GM19099 (cell line): ENCODE results near the gene PSMC3.

Experiments used
- POLR2A ChIP-seq: IDR thresholded peaks from 3 replicates; pipeline ENCODE4 v1.6.1; 2011; ENCODE audit warnings: low read depth; ENCODE audit not compliant: insufficient read length; ENCODE audit errors: extremely low read depth

PSMC3 gene

DNA sequence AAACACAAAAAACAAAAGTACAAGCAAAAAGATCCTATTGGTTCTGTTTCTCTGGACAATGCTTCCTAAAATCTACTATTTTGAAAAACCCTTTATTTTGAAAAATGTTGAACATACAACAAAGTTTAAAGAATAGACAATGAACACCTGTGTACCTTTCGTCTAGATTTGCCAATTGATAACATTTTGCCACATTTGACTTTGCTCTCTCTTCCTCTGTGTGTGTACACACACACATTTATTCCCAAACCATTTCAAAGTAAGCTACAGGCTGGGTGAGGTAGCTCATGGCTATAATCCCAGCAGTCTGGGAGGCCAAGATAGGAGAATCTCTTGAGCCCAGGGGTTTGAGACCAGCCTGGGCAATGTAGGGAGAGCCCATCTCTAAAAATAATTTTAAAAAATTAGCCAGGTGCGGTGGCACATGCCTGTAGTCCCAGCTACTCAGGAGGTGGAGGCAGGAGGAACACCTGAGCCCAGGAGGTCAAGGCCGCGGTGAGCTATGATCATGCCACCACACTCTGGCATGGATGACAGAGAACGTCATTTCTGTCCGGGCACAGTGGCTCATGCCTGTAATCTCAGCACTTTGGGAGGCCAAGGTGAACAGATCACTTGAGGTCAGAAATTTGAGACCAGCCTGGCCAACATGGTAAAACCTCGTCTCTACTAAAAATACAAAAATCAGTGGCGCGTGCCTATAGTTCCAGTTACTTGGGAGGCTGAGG is 5.3 kb upstream of the PSMC3 start:
- no peak for TF ChIP-seq POLR2A

DNA sequence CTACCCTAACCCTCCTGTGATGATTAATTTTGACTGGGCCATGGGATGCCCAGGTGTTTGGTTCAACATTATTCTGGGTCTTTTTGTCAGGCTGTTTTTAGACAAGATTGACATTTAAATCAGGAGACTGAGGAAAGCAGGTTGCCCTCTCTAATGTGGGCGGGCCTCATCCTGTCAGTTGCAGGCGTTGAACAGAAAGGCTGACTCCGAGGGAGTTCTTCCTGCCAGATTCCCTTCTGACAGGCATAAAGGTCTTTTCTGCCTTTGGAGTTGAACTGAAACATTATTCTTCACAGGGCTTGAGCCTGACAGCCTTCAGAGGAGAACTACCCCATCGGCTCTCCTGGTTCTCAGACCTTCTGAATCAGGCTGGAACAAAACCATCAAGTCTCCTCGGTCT is 4.3 kb upstream of the PSMC3 start:
- no peak for TF ChIP-seq POLR2A

DNA sequence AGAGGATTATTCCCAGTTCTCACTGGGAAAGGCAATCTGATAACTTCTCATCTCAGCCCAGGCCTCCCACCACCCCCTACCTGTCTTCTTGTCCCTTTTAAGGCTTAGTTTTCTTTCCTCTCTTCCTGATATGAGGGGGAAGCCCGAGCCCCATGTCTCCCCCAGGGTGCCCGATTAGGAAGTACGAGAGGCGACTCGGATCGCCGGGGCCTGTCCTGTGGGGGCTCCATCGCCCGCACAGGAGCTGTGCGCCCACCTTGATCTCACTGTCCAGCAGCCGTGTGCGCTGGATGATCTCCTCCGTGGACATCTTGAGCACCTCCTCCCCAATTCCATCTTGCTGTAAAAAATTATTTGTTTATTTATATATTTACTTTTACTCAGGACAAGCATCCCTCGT is 628 bp downstream of the PSMC3 start:
- no peak for TF ChIP-seq POLR2A

DNA sequence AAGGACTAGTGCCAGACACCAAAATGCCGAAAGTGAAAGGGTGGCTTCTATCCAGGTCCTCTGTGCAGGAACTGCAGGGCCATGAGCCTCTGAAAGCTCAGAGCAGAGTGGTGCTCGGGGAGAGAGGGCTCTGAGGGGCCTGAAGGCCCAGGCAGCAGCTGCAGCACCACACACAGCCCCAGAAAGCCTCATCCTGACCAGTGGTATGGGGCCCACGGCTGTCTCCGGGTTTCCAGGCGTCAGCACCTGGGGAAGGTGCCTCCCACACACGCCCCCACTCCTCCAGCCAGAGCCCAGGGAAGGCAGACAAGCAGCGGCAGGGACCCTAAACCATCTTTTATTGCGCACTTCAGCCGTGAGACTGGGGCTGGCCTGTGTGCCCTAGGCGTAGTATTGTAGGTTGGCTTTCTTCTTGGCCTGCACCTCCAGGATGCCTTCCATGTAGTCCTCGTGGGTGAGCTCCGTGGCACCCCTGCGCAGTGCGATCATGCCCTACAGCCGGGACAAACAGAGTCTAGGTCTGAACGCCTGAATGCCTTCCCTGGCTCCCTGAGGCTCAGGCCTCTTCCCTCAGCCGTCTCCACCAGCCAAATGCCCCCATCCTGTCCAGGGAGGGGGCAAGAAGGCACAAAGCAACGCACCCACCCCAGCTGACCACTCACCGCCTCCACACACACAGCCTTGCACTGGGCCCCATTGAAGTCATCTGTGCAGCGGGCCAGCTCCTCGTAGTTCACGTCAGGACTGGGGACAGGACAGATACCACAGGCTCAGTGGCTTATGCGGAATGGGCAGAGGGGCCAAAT is 7.6 kb downstream of the PSMC3 start:
- TF ChIP-seq POLR2A = no peak

DNA sequence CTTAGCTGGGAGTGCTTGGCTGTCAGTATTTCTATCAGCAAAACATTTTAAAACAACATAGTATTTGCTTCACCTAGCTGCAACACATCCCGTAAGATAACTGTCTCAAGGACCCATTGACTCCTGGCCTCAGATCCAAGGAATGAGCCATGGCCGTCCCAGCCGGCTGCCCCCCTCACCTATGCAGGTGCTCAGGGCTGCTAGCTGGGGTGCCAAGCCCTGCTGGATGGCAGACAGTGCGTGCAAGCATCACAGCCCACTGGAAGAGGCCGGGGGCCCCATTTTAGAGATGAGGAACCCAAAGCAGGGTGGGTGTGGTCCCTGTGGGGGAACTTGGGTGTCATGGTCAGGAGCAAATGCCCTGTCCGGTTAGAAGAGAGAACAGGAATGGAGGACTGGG is 8.5 kb downstream of the PSMC3 start:
- peak; percentile 1 for TF ChIP-seq POLR2A

DNA sequence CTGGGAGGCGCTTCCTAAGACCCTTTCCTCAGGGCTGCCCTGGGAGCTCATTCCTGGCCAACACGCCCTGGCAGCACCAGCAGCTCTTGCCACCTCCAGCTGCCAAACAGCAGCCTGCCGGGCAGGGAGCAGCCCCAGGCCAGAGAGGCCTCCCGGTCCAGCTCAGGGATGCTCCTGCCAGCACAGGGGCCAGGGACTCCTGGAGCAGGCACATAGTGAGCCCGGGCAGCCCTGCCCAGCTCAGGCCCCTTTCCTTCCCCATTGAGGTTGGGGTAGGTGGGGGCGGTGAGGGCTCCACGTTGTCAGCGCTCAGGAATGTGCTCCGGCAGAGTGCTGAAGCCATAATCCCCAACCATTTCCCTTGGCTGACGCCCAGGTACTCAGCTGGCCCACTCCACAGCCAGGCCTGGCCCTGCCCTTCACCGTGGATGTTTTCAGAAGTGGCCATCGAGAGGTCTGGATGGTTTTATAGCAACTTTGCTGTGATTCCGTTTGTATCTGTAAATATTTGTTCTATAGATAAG is 10.2 kb downstream of the PSMC3 start:
- TF ChIP-seq POLR2A = no peak

DNA sequence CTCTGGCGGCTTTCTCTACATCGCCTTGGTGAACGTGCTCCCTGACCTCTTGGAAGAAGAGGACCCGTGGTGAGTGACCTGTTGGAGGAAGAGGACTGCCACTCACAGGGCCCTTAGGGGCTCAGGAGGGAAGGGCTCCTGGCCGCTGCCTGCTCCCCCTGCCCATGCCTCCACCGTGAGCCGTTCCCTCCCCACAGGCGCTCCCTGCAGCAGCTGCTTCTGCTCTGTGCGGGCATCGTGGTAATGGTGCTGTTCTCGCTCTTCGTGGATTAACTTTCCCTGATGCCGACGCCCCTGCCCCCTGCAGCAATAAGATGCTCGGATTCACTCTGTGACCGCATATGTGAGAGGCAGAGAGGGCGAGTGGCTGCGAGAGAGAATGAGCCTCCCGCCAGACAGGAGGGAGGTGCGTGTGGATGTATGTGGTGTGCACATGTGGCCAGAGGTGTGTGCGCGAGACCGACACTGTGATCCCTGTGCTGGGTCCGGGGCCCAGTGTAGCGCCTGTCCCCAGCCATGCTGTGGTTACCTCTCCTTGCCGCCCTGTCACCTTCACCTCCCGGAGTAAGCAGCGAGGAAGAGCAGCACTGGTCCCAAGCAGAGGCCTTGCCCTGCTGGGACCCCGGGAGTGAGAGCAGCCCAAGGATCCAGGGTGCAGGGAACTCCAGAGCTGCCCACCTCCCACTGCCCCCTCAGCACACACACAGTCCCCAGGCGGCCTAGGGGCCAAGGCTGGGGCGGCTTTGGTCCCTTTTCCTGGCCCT is 11.0 kb downstream of the PSMC3 start:
- no peak for TF ChIP-seq POLR2A

DNA sequence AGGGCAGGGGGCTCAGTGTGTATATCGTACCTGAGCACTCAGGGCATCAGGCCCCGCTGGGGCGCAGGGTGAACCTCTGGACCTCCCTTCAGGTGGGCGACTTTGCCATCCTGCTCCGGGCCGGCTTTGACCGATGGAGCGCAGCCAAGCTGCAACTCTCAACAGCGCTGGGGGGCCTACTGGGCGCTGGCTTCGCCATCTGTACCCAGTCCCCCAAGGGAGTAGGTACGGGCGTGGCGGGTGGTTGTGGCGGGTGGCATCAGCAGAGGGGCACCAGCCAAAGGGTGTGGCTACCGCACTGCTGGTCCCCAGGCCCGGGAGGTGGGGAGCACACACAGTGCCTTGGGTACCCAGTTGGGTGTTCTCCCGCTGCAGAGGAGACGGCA is 11.6 kb downstream of the PSMC3 start:
- TF ChIP-seq POLR2A = no peak

DNA sequence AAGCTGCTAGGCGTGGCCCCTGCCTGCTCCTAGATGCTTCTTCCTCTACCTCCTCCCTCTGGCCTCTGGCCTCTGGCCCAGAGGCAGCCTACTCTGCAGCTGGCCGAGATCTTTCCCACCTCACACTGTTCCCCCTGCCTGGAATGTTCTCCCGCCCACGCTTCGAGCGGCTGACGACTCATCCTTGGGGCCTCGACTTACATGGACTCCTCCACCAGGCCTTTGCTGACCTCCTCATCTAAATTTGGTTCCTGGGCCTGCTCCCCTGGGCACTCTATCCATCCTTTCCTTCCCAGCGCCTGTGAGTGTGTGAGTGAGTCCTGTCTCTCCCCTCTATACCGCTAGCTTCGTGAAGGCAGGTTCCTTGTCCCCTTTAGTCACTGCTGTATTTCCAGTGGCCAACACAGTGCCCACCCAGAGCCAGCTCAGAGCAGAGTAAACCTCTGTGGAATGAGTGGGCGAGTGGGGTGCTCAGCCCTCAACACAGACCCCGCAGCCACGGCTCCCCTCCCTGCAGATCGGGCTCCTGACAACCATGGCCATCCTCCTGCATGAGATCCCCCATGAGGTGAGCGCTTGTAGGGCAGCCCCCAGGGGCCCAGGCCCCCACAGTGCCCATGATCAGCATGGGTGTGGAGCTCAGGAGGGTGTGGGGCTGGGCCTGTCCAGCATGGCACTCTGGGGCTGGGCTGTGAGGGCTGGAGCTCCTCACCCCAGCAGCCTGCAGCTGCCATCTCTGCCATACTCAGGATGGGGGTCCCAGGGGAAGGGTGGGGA is 12.1 kb downstream of the PSMC3 start:
- no peak for TF ChIP-seq POLR2A

DNA sequence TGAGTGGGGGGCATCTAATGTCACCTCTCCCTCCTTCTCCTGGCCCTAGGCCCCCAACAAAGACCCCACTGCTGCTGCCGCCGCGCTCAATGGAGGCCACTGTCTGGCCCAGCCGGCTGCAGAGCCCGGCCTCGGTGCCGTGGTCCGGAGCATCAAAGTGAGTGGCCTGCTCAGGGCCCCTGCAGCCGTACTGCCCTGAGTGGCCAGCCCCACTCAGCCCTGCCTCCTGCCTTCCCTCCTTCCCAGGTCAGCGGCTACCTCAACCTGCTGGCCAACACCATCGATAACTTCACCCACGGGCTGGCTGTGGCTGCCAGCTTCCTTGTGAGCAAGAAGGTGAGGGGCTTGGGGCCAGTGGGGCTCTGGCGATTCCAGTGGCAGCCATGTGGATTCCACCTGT is 12.9 kb downstream of the PSMC3 start:
- TF ChIP-seq POLR2A = no peak

DNA sequence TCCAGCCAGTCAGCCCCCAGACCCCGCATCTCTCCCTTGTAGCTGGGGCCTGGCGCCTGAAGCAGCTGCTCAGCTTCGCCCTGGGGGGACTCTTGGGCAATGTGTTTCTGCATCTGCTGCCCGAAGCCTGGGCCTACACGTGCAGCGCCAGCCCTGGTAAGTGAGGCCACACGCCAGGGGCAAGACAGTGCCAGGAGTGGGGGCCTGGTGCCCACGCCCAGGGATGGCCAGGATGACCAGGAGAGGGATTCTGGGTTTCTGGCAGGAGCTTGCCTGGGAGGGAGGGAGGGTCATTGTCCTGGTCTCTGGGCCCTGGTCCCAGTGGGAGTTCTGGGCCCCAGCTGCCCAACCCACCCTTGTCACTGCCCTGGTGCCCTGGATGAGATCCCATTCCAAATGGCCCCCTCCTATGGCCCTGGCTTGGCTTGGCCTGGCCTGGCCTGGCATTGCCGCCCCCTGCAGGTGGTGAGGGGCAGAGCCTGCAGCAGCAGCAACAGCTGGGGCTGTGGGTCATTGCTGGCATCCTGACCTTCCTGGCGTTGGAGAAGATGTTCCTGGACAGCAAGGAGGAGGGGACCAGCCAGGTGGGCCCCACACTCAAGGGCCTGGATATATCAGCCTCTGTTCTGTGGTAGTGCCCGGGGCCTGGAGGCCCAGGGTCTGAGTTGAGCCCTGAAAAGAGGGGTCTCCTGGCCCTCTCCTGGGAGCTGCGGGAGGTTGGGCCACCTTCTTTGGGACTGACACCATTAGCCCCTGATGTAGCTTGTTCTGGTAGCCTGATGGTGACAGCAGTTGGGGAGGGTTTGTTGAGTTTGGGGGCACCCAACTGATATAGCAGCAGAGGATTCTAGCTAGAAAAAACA is 14.1 kb downstream of the PSMC3 start:
- no peak for TF ChIP-seq POLR2A

DNA sequence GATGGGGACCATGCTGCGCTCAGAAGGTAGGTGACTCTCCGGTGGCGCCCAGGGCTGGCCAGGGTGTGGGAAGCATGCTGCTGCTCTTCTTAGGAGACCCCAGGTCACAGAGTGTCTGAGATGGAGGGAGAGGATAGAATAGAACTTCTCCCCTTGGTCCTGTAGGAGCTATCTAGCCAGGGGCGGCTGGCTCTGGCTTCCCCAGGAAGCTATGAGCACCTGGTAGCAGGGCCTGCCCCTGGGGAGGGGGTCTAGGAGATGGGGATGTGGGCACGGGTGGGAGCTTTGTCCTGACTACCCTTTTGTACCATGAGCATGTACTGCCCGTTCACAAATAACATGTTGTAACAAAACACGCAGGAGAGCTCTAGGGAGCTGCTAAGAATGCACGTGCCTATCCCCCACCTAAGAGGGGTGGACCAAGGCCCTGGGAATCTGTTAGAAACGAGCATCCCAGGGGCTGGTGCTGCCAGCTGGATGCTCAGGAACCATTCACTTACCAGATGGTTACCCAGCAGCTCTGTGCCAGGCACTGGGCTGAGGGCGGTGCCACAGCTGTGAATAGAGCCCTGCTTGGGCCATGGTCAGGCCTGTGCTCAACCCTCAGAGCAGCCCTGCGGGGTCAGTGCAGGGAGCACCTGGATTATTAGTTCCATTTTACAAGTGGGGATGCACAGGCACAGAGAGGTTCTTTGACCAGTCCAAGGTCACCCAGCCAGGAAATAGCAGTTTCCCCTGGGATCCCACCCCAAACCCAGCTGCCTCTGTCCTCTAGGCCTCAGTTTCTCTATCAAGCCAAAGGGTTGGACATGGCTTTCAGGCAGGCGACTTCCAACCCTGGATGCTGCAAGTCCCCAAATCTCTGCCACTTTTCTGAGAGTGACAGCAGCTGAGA is 15.6 kb downstream of the PSMC3 start:
- TF ChIP-seq POLR2A = no peak
